Measurements from ENCODE around the gene ANKRA2. TPM values are rescaled to one million over a fixed set of nuclear protein-coding genes. Genes with fewer than 3 reads are reported as not detected.

ANKRA2 gene
- 10 to 100 TPM; 38.1 to 44.9 (median 43.8) TPM for polyA plus RNA-seq (ENCODE audit: insufficient read length in 4 of 4)

- peak; percentile 98 to 99 (median 99) for DNase-seq (ENCODE audit: low read depth in 4 of 4, low spot score in 3 of 4)
Observed at GRCh38 chr5:73565139-73565968, at the start of gene ANKRA2, which contains the start of gene UTP15. Gene ANKRA2 (minus strand): TSS chr5:73565639. CDS start chr5:73562881, 2,758 bp downstream. Gene UTP15 (plus strand): TSS chr5:73565743. CDS start chr5:73567345, 1,602 bp downstream.

- no peak for DNase-seq (ENCODE audit: low read depth in 4 of 4, low spot score in 3 of 4)
Observed at GRCh38 chr5:73615085-73615484, 49.6 kb upstream of the ANKRA2 start.

DNA sequence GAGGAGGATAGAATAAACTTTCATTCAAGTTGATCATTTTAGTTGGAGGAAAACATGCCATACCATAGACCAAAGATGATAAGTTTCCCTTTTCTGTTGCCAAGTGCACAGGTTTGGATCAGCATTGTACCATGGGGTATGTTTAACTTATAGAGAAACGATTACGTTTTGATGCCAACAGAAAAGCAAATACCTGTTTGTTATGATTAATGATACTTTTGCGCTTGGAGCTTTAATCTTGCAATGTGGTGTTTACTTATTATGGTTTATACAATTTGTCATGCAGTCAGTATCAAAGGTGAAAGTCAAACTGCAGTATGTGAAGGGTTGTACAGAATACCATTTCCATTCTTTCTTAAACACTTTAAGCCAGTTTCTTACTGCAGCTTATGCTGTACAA is 47.4 kb upstream of the ANKRA2 start:
- no peak for DNase-seq (ENCODE audit: low read depth in 4 of 4, low spot score in 3 of 4)

DNA sequence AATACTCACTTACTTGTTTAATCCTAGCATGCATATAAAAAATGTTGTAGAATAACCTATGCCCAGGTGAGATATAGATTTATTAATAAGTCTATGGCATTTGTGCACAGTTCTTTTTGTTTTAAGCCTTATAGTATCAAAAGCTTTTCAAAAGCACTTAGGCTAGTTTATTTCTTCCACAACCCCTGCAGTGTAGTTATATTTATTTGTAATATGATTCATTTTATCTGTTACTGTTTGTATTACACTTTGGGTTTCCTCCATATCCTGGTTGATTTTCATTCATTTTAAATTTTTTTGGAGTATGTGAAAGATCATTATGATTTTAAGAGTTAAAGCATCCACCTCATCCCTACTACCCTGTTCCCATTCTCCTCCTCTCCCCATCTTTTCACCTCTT is 41.8 kb upstream of the ANKRA2 start:
- no peak for DNase-seq (ENCODE audit: low read depth in 4 of 4, low spot score in 3 of 4)

DNA sequence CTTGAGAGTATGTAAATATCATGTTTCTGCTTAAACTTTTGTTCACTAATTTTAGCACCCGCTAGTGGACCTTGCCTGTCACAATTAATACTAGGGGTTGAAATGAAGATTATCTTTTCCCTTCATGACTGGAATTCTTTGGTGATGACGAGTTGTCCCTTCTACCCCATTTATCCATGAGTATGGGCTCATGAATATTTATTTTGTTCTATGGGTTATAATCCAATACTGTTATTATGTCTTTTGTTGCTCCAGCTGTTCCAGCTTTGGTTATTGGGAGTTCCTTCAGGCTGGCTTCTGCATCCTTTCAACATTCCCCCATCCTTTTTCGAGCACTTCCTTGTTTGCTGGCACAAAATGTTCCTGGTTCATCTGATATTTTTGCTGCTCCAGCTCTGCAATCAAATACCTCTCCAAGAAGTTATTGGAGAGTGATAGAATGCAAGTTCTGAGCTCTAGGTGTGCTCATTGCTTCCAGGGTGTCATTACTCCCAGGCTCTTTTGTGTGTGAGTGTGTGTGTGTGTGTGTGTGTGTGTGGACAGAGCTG is 40.8 kb upstream of the ANKRA2 start:
- DNase-seq (ENCODE audit: low read depth in 4 of 4, low spot score in 3 of 4): no peak

GRCh38 chr5:73605223-73606087 is 40.0 kb upstream of the ANKRA2 start:
- no peak for DNase-seq (ENCODE audit: low read depth in 4 of 4, low spot score in 3 of 4)

DNA sequence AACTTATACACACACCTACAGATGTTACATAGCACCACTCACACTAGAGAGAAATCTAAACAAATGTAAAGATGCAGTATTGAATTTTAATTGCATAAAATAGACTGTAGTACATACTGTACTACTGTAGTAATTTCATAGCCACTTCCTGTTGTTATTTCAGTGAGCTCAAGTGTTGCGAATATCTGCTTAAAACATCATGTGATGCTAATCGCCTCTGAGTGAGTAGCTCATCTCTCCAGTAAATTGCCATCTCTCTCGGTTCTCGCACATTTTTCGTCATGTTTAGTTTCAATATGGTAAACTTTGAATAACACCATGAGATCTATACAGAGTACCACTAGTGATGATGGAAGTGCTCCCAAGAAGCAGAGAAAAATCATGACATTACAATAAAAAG is 38.6 kb upstream of the ANKRA2 start:
- DNase-seq (ENCODE audit: low read depth in 4 of 4, low spot score in 3 of 4): no peak

DNA sequence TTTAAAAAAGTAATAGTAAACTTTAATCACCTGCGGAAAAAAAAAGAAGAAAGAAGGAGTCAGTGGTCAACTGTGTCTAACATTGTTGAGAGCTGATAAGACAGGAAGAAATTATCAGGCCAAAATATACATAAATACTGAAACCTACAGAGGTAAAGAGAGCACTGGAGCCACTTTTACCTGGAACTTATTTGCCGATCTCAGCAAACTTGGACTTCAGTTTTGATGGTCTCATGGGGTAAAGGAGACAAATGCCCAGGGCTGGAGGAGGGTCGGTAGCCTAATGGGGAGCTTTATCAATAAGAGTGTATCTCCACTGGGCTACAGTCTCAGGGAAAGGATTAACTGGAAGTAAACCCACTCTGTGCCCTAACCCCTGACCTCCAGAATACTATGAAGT is 33.9 kb upstream of the ANKRA2 start:
- no peak for DNase-seq (ENCODE audit: low read depth in 4 of 4, low spot score in 3 of 4)

GRCh38 chr5:73596705-73597328 is 31.4 kb upstream of the ANKRA2 start:
- DNase-seq (ENCODE audit: low read depth in 4 of 4, low spot score in 3 of 4): no peak

DNA sequence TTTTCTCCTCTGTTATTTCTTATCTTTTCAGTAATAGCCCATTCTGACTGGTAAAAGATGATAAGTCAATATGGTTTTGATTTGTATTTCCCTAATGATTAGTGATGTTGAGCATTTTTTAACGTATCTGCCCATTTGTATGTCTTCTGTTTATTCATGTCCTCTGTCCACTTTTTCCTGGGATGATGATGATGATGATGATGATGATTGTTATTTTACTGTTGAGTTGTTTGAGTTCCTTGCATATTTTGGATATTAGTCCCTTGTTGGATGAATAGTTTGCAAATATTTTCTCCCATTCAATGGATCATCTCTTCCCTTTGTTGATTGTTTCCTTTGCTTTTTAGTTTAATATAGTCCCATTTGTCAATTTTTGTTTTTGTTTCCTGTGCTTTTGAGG is 27.1 kb upstream of the ANKRA2 start:
- no peak for DNase-seq (ENCODE audit: low read depth in 4 of 4, low spot score in 3 of 4)

- DNase-seq (ENCODE audit: low read depth in 4 of 4, low spot score in 3 of 4): no peak
Observed at GRCh38 chr5:73591698-73592501, 26.5 kb upstream of the ANKRA2 start.

- peak; percentile 57 to 67 (median 60) for DNase-seq (ENCODE audit: low read depth in 4 of 4, low spot score in 3 of 4)
Observed at GRCh38 chr5:73591102-73591695, 25.8 kb upstream of the ANKRA2 start.

DNA sequence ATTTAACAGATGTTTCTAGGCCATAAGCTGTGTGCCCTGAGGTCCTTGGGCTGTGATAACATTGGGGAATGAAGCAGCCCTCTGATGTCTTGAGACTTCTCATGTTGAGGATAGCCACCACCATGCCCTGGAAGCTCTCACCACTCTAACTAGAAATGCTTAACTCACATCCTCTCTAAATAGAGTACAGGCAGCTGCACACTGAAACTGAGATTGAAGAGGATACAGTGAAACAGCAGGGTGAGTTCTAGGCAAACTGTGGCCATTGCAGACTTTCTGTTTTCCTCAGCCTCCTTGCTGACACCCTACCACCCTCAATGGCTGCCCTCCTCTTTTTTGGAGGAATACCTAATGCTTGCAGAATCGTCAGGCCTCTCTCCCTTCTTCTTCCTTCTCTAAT is 22.5 kb upstream of the ANKRA2 start:
- DNase-seq (ENCODE audit: low read depth in 4 of 4, low spot score in 3 of 4): no peak

DNA sequence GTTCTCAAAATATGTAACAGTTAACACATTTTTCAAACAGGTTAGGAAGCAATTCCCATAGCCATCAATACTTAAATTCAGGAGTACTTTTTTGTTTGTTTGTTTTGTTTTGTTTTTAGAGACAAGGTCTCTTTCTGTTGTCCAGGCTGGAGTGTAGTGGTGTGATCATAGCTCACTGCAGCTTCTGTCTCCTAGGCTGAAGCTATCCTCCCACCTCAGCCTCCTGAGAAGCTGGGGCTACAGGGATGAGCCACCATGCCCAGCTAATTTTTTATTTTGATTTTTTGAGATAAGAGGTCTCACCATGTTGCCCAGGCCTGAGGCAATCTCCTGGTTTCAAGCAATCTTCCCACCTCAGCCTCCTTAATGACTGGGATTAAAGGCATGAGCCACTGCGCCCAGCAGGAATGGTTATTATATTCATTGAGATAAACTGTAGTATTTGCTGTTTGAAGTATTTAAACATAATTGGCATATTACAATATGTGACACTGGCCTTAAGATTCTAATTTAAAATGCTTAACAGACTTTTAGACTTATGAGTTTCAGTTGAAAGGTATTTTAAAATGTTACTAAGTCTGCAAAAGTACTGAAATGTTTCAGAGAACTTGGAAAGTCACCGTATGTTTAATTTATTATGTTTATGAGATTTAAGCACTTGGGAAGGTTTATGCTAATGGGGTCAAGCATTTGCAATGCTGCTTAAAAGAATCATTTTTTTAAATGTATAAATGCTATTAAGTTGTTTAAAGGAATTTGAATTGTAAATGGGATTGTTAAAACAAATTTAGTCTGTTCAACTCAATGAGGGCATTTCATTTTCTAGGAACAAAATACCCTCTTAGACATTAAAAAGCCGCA is 17.1 kb upstream of the ANKRA2 start:
- no peak for DNase-seq (ENCODE audit: low read depth in 4 of 4, low spot score in 3 of 4)

DNA sequence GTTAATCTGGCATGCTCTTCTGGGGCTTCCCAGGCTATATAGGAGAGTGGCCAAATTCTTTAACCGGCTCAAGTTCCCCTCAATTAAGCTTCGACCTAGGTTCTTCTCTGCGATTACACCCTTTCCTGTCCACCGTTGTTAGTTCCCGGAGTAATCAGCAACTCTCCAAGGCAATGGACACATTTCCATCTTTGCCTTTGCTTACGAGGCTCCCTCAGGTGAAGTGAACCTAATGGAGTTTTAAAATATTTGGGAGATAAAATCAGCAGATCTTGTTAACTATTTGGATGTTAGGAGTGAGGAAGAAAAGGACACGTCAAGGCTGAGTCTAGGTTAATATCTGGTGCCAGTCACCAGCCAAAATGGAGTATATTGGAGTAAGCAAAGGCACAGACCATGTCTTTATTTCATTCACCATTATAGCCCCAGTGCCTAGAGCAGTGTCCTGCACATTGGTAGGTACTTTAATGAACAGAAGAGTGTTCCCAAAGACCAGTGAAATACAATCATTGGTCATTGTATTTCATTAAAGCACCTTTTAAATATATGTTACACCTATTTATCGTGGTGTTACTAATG is 619 bp upstream of the ANKRA2 start:
- DNase-seq (ENCODE audit: low read depth in 4 of 4, low spot score in 3 of 4): peak in 1 of 4 donors; percentile 12

DNA sequence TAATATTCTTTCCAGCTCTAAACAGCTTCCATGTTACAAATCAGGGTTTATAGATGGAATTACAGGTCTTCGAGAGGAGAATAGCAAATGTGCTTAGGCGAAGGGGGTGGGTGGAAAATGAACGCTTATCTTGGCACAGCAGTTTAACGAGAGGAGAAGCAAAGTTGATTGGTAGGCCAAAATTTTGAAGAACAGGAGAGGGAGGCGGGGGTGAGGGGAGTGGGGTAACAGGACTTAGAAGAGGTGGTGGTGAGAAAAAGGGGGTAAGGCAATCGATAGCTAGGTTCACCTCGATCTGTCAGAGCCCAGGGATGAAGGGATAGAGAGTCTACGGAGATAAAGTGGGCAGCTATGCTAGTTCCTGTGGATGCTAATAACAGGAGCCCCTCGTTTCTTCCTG is 764 bp downstream of the ANKRA2 start:
- DNase-seq (ENCODE audit: low read depth in 4 of 4, low spot score in 3 of 4): no peak

GRCh38 chr5:73564018-73564417 is 1.4 kb downstream of the ANKRA2 start:
- no peak for DNase-seq (ENCODE audit: low read depth in 4 of 4, low spot score in 3 of 4)

GRCh38 chr5:73558950-73559349 is 6.5 kb downstream of the ANKRA2 start:
- DNase-seq (ENCODE audit: low read depth in 4 of 4, low spot score in 3 of 4): no peak
